Osteocyte (in vitro differentiated cells): ENCODE results near the gene DHX35. TPM values are rescaled to one million over a fixed set of nuclear protein-coding genes. Genes with fewer than 3 reads are reported as not detected.
A peak's percentile ranks its signal among the peaks of the same experiment; 100 is the strongest.

ENCODE experiments used
- DNase-seq: peaks from one replicate; pipeline ENCODE4 v3.0.0; 2021; ENCODE audit warnings: mixed read lengths; ENCODE audit not compliant: unreplicated experiment; ENCODE audit errors: extremely low spot score
- H3K27ac Mint-ChIP-seq: one replicate; pipeline ENCODE4 v1.8.0; 2021; ENCODE audit warnings: mild to moderate bottlenecking, mixed read lengths; ENCODE audit not compliant: unreplicated experiment
- H3K27me3 Mint-ChIP-seq: one replicate; pipeline ENCODE4 v1.8.0; 2021; ENCODE audit warnings: mixed read lengths; ENCODE audit not compliant: unreplicated experiment
- H3K36me3 Mint-ChIP-seq: one replicate; pipeline ENCODE4 v1.8.0; 2021; ENCODE audit warnings: mixed read lengths; ENCODE audit not compliant: unreplicated experiment
- H3K4me1 Mint-ChIP-seq: one replicate; pipeline ENCODE4 v1.8.0; 2021; ENCODE audit warnings: mixed read lengths; ENCODE audit not compliant: unreplicated experiment
- H3K4me3 Mint-ChIP-seq: one replicate; pipeline ENCODE4 v1.8.0; 2021; ENCODE audit warnings: mild to moderate bottlenecking, moderate library complexity, mixed read lengths; ENCODE audit not compliant: unreplicated experiment
- H3K9me3 Mint-ChIP-seq: one replicate; pipeline ENCODE4 v1.8.0; 2021; ENCODE audit warnings: mixed read lengths; ENCODE audit not compliant: unreplicated experiment
- total RNA-seq: library from RNA; stranded (reverse); gene quantifications from 2 replicates; pipeline ENCODE4 v1.2.1, GENCODE V29; 2021
- TF ChIP-seq, protein P1 (sequence below): fragments of 200-600 bp; sonication (generic); IDR thresholded peaks from 2 replicates; pipeline ENCODE4 v1.5.0; 2021; ENCODE audit warnings: antibody characterized with exemption, mild to moderate bottlenecking, moderate library complexity

Gene DHX35
- total RNA-seq, 1 donor from 2014 or later = 10.1 TPM

DNA sequence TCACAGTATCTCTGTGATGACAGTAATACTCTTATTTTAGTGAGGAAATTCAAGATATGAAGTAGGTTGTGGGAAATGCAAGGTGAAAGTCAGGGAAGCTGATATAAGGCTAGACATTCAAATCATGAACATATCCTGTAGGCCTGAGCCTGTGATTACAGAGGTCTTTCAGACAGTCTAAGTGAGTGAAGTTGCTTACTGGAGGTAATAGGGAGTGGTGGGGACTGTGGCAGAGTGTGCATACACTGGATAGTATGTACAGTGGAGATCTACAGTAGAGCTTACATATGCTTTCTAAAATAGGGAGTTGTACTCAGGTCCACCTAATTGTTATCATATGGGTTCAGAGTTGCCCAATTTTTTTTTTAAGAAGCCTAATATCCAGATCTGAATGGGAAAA, 3.1 kb downstream of the DHX35 start:
- Mint-ChIP-seq H3K27ac (no peak overlapping the region), H3K27me3 (no peaks in the 10 kb centered on the region), H3K4me3 (no peak overlapping the region), H3K4me1 (peaks cover 24% of the 10 kb centered on the region), H3K9me3 (no peaks in the 10 kb centered on the region), H3K36me3 (peaks cover 6% of the 10 kb centered on the region)
- TF ChIP-seq, protein P1, sequence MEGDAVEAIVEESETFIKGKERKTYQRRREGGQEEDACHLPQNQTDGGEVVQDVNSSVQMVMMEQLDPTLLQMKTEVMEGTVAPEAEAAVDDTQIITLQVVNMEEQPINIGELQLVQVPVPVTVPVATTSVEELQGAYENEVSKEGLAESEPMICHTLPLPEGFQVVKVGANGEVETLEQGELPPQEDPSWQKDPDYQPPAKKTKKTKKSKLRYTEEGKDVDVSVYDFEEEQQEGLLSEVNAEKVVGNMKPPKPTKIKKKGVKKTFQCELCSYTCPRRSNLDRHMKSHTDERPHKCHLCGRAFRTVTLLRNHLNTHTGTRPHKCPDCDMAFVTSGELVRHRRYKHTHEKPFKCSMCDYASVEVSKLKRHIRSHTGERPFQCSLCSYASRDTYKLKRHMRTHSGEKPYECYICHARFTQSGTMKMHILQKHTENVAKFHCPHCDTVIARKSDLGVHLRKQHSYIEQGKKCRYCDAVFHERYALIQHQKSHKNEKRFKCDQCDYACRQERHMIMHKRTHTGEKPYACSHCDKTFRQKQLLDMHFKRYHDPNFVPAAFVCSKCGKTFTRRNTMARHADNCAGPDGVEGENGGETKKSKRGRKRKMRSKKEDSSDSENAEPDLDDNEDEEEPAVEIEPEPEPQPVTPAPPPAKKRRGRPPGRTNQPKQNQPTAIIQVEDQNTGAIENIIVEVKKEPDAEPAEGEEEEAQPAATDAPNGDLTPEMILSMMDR = no peak
- DNase-seq = no peak

GRCh38 chr20:38968090-38968489, 5.9 kb downstream of the DHX35 start:
- Mint-ChIP-seq H3K4me3 (no peak overlapping the region), H3K27me3 (no peaks in the 10 kb centered on the region), H3K27ac (no peak overlapping the region), H3K4me1 (peaks cover 13% of the 10 kb centered on the region), H3K9me3 (no peaks in the 10 kb centered on the region), H3K36me3 (peaks cover 25% of the 10 kb centered on the region)
- no peak for DNase-seq
- TF ChIP-seq, protein P1 = no peak

- Mint-ChIP-seq H3K36me3 (peaks cover 31% of the 10 kb centered on the region), H3K9me3 (no peaks in the 10 kb centered on the region), H3K4me3 (no peak overlapping the region), H3K27ac (no peak overlapping the region), H3K27me3 (no peaks in the 10 kb centered on the region), H3K4me1 (peaks cover 16% of the 10 kb centered on the region)
- no peak for DNase-seq
- TF ChIP-seq, protein P1 = no peak
Observed at GRCh38 chr20:38969708-38970107, 7.6 kb downstream of the DHX35 start.

- peaks cover 16% of the 10 kb centered on the region for H3K4me1 Mint-ChIP-seq
- no peak overlapping the region for H3K27ac Mint-ChIP-seq
- no peak for DNase-seq
- TF ChIP-seq, protein P1 = no peak
- no peaks in the 10 kb centered on the region for H3K27me3 Mint-ChIP-seq
- H3K4me3 Mint-ChIP-seq = no peak overlapping the region
- peaks cover 30% of the 10 kb centered on the region for H3K36me3 Mint-ChIP-seq
- H3K9me3 Mint-ChIP-seq = no peaks in the 10 kb centered on the region
Observed at GRCh38 chr20:38970302-38970701, 8.2 kb downstream of the DHX35 start.

- Mint-ChIP-seq H3K4me3 (no peak overlapping the region), H3K36me3 (peaks cover 30% of the 10 kb centered on the region), H3K9me3 (no peaks in the 10 kb centered on the region), H3K4me1 (peaks cover 16% of the 10 kb centered on the region), H3K27me3 (no peaks in the 10 kb centered on the region), H3K27ac (peak overlapping the region; percentile 57)
- TF ChIP-seq, protein P1 = no peak
- DNase-seq = no peak
Observed at GRCh38 chr20:38973107-38973506, 11.0 kb downstream of the DHX35 start.
